NAMALWA (cell line): ENCODE data around the gene DGCR8.

Experiments used
- DNase-seq: peaks from one replicate; pipeline ENCODE4 v3.0.0-alpha.2; 2015; ENCODE audit warnings: low spot score

DGCR8 gene

DNA sequence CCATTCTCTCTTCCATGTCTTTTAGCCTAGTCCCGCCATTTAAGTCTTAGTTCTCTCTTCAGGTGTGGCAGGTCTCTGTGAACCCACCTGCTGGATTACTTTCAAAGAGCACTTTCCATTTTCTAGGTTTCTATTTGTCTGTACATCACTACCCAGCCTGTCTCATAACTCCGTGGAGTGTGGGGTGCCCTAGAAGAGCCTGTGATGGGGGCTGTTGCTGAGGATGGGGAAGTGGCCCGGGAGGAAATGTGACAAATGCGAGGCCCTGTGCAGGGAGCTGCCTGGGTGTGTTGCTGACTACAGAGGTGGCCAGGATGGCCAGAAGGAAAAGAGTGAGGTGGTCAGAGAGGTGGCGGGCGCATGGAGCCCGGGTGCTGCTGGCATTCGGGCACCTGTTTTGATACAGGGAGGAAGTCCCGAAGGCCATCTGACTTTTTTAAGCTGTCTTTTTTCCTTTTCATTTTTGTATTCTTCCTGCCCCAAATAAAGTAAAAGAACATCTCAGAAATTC is 10.7 kb downstream of the DGCR8 start:
- DNase-seq: no peak

DNA sequence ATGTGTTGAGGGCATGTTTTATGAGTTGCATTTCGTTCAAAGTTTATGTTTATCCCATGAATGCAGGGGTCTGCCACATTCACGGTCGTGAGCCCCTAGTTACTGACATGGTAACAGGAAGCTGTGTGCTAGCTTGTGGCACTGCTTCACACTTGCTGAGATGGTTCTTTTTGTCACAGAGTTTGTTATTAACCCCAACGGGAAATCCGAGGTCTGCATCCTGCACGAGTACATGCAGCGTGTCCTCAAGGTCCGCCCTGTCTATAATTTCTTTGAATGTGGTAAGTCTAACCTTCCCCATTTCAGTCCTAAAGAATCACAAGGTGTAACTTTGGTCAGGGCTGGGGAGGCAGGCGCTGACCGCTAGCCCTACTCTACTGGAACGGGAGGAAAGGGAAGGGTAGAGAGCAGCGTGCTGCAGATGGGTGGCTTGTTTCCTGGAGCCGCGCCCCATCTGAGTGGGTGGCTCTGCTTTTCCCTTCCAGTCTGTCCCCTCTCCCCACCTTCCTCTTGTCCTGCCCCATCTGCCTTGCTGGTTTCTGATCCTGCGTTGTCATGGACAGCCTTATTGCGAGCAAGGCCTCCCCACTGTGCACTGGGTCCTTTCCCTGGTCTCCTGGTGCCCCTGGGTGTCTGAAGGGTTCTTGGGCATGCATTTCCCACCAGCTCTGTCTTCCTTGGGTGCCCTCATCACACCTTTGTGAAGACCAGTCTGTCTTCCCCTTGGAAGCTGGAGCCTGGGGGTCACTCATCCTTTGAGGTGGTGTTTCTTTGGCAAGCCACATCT is 11.8 kb downstream of the DGCR8 start:
- DNase-seq: no peak

DNA sequence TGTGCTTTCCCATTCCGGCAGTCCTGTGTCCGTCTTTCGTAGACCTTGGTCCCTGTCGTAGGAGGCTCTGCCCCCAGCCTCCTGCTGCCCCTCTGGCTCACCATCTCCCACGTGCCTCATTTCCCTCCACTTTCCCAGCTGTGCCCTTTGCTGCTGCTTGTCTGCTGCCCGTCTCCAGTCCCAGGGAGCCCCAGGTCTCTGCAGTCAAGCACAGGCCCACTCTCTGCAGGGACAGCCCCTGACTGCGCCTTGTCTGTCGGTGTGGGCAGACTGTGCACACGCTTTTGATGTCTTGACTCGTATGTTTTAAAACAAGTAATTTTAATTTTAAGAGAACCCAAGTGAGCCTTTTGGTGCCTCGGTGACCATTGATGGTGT is 12.4 kb downstream of the DGCR8 start:
- DNase-seq: no peak

DNA sequence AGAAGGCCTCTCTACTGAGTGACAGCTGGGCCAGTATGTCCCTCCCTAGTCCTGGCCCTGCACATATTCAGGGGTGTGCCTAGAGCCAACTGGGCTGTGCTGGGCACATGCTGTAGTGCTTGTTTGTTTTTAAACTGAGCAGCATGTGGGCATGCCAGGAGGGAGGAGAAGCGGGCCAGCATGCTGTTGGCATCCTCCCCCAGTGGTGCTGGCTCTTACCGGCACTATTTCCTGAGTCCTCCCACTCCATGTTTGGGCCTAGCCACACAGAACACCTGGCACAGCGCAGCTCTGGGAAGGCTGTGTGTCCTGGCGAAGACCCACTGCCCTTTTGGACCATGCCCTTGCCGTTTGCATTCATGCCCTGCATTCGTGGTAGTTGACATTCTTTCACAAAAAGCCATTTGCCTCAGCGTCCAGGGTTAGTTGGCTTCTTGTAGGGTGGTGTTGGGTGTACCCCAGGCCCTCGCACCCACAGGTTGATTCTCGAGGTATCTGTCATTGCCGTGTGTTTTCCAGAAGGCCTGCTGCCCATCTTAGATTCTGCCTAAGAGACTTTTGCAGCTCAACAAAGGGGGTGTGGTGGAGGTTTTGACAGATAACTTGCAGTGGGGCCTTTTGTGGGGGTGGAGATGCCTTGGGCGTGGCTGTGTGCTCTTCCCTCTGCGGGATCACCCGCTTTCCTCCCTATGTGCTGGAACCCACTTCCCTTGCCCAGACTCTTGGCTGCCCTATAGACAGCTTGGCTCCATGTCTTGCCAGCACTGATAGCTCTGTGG is 13.6 kb downstream of the DGCR8 start:
- DNase-seq: no peak

DNA sequence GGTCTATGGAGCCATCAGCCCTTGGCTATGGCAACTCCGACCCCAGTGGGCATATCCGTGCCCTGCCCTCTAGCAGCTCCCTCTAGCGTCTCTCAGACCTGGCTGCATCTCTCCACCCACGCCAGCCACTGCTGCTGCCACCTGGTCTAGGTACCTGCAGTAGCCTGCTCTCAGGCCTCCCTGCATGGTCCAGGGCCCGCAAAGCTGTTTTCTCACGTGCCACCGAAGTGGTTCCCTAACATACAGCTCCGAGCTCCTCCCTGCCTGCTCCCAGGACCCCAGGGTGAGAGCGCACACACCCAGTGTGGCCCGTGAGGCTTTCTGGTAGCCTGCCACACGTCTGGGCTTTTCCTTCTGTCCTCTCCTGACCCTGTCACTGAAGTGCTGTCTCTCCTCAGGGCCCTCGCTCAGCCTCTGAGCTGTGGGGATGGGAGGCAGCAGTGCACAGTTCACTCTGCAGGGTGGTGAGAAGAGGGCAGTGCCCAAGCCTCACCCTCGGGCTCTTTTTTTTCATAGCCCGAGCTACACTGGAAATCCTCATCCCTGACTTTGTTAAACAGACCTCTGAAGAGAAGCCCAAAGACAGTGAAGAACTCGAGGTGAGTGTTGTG is 14.3 kb downstream of the DGCR8 start:
- DNase-seq: no peak

DNA sequence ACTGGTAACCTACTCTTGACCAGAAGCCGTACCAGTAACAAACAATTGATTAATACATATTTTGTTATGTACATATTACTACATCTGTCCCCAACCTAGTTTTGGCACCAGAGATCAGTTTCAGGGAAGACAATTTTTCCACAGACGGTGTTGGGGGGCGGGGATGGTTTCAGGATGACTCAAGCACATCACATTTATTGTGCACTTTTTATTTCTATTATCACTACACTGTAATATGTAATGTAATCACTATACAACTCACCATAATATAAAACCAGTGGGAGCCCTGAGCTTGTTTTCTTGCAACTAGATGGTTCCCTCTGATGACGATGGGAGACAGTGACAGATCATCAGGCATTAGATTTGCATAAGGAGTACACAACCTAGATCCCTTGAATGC is 15.5 kb downstream of the DGCR8 start:
- DNase-seq: no peak

DNA sequence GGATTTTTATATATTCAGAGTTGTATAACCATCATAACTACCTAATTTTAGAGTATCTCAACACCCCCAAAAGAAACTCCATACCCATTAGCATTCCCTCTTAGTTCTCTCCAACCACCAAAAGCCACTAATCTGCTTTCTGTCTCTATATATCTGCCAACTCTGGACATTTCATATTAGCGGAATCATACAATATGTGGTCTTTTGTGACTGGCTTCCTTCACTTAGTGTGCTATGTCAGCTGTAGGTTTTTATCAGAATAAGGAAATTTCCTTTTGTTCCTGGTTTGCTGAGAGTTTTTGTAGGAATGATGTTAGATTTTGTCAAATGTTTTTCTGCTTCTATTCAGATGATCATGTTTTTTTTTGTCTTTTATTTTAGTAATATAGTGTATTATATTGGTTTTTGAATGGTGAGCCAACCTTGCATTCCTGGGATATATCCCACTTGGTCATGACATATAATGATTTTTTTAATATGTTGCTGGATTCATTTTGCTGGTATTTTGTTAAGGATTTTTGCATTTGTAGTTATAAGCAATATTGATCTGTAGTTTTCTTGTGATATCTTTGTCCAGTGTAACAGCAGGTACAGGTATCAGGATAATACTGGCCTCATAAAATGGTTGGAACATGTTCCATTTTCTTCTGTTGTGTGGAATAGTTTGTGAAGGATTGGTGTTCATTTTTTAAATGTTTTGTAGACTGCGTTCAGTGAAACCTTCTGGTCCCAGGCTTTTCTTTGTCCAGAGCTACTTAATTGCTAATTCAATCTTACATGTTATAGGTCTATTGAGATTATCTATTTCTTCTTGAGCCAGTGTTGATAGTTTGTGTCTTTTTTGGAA is 16.8 kb downstream of the DGCR8 start:
- no peak for DNase-seq

DNA sequence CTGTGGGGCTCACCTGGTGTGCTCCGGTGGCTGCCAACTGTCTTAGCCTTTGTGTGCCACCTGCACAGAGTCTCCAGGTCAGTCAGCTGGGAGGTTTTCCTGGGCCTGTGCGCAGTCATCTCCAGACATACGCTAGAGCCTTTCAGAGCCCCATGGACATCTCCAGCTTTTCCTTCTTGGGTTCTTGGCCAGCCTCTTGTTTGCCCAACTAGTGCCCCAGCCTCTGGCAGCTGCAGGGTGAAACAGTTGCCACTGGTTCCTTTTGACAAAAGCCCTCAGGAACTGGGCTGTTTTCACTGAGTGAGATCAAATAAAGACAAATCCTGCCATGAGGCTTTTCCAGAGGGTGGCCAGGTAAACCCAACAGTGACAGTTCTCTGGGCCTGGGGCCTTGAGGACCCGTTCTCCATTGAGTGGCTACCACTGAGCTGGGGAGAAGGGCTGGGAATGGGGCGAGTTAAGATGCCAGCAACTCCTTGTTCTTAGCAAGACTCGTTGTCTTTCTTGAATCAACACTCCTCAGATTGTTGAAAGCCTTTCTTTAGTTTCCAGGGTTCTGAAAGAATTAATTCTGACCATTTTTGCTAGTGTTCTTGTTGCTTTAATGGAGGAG is 19.2 kb downstream of the DGCR8 start:
- no peak for DNase-seq

DNA sequence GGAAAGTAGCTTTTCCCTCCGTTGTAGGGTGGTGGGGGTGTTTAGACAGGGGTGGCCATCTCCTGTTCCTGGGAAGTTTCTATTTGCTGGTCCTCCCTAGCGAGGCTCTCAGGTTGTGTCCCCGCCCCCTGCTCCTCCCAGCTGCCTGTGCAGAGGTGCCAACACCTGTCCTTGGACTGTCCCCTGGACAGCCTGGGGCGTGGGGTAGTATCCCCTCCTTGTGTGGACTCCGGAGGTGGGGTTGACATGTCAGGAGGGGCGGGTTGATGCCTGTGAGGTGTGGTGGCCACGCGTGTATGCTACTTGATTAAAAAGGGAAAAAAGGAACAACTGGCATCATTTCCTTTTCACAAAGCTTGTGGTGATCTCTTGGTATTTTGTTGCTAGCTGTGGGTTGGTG is 21.6 kb downstream of the DGCR8 start:
- no peak for DNase-seq

DNA sequence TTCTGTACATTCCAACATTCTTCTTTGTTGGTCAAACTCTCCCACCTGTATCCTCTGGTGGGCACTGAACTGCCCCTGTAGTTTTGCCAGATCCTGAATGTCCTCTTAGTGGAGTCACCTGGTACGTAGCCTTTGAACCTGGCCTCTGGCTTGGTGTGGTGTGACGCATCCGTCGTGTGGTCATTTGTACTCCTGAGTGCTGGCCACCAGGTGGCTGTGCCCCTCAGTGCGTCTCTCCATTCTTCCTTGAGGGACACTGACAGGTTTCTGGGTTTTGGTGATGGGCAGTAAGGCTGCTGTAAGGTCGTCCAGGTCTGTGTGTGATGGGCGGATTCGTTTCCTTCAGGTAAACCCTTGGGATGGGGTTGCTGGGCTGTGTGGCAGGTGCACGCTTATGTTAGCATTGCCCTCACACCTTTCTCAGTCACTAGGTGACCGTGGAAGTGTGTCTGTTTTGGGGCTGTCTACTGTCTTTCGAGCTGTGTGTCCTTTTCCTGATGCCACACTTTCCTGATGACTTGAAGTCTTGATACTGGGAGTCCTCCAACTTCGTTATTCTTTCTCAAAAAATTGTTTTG is 22.3 kb downstream of the DGCR8 start:
- DNase-seq: no peak

DNA sequence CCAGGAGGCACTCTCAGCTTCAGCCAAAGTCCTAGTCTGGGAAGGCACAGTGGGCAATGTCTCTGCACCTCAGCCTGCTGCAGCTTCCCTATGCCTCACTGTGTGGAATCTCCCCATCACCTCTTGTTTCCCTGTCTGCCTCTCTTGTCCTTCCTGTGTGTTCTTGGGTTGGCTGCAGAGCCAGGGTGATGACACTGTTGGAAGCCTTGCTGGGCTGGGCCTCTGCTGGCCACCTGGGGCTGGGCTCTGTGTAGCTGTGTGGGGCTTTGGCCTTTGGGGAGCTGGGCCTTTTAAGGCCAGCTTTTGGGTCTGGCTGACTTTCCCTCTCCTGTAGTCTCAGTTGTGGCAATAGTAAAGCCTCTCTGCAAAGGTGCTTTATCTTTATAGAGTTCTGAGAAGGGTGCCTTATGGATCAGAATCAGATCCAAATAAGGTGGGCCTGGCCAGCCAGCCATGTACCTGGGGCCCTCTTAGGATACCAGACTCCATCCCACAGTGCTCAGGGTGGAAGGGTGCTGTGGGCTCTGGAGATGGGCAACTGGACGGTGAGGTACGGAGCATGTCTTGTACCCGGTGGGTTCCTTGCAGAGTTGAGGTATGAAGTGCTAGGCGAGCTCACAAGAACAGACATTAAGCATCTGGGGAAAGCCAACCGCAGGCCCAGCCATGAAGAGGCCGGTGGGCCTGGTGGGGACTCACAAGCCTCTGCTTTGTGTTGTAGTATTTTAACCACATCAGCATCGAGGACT is 25.6 kb downstream of the DGCR8 start:
- DNase-seq: no peak

DNA sequence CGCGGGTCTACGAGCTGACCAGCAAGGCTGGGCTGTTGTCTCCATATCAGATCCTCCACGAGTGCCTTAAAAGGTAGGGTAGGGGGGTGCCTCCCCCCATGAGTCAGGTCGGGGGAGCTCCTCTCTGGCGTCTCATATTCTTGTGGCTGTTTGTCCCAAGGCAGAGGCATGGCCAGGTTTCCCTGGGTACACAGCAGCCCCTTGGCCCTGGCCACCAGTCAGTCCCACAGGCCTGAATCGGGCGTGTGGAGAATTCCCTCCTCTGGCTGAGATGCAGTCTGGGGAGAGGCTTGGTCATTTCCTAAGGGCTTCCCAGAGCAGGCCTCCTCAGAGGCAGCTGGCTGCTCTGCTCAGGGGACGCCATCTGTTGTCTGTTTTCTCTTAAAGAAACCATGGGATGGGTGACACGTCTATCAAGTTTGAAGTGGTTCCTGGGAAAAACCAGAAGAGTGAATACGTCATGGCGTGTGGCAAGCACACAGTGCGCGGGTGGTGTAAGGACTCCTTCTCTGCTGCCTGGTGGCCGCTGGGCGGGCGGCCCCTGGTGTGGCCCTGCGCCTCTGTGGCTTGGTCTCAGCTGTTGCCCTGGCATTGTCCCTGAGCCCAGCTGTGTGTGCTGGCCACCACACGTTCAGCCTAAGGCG is 26.3 kb downstream of the DGCR8 start:
- no peak for DNase-seq

DNA sequence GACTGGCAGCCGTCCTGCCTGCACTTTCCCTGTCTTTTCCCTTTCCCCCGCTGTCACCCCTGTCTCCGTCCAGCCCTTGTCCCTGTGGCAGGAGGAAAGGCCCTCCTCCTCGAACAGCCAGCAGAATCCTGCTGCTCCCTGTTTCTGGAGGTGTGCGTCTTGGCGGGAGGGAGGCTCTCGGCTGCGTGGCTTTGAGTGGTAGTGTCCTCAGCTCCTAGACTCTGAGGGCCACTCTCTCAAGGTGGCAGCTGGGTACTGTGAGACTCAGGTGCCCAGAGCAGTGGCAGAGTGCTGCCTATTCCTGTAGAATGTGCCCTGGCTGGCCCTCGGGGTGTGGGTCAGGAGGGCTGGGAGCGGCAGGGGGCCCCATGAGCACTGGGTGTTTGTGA is 26.8 kb downstream of the DGCR8 start:
- DNase-seq: no peak

DNA sequence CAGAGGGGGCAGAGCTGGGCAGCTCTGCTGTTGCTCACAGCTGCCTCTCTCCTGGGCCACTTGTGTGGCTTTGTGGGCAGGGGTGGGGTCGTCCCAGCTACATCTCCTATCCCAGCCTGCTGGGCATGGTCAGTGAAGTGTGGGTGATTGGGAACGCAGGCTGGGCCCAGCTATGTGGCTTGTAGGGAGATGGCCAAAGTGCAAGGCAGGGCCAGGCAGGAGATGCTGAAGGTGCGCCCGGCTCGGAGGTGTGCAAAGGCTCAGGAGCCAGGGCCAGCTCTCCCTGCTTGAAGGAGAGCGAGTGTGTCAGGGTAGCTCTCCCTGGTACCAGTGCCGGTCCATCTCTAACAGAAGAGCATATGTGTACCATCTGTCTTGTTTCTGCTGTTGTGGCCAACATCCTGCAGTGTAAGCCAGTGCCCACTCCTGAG is 27.4 kb downstream of the DGCR8 start:
- no peak for DNase-seq

DNA sequence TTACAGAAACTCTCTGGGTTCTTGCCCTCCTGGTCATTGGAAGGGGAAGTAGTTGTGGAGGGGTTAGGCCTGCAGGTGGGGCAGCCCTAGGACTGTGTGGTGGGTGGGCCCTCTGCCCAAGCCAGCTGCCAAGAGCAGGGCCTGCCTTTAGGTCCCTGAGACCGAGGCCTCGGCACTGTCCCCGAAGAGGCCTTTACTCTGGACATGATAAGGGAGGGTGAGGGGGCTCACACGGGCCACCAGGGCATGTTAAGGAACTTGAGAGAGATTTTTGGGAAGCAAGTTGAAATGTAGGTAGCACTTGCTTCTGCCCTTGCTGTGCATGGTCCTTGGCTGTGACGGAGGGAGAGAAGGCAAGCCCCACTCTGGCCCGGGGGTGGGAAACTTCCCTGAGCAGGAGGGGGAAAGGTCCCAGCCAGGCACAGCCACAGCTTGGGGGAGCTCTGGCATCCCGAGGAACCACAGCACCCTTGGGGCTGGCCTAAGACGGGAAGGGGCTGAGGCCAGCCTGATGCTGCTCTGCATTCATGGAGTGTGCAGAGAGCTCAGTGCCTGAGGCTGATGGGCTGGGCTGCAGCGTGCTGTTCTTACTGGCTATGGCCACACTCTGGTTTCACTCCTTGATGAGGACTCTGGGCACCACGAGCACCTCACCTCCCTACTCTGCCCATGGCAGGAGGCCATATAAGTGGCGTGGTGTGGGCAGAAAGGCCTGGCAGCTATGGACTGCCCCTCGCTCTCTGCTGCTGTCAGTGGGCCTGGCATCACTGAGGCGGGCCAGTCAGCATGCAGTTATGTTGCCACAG is 28.1 kb downstream of the DGCR8 start:
- no peak for DNase-seq

DNA sequence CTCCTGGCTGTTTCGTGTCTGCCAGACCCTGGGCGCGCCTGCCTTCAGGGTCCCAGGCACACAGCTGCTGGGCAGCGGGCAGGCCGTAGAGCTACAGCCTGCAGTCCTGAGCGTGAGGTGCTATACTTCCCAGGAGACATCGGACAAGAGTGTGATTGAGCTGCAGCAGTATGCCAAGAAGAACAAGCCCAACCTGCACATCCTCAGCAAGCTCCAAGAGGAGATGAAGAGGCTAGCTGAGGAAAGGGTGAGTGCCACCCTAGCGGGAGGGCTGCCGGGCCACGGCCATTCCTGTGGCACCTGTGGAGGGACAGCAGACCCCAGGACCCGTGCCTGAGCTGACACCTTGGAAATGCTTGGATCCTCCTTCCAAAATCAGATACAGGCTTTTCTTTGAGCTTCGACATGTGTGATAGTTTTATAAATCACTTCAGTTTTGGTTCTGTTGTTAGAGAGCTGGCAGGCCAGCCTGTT is 28.8 kb downstream of the DGCR8 start:
- DNase-seq: no peak

DNA sequence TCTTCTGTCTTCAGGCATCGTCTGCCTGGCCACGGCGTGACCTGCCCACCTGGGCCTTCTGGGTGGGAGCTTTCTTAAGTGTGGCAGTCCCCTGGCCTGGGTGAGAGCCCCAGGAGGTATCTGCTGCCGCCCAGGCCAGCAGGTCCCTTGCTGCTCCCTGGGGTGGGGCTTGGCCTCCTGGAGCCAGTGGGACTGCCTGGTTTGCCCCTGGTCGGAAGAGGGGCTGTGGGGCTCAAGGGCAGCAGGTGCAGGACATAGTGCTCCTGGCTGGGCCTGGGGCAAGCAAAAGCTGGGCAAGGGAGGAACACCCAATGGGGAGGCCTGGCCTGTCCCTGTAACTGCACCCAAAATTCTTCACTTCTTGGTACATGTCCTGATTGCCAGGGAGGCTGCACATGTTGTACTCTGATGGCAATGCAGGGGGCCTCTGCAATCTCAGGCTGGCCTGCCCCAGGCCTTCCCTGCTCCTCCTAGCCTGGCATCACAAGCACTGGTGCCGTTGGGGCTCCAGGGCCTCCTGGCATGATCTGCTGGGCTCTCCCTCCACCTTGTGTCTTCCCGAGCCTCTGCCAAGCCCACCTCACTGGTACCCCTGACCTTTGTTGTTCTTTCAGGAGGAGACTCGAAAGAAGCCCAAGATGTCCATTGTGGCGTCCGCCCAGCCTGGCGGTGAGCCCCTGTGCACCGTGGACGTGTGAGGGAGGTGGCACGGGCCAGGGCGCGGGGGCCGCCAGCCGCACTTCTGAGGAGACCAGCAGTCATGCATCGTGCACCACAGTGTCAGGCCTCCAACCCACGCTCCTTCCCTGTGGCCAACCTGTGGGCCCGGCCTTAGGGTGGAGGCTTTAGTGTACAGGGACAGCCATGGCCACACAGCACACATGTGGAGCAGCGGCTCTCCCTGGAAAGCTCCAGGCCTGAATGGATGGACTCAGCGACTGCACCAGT is 29.6 kb downstream of the DGCR8 start:
- no peak for DNase-seq
